Measurements from ENCODE around the gene SETD7. TPM values are rescaled to one million over a fixed set of nuclear protein-coding genes. Genes with fewer than 3 reads are reported as not detected.

Gene SETD7
- polyA plus RNA-seq, 3 donors: 12.7 to 13.0 (median 12.9) TPM

DNA sequence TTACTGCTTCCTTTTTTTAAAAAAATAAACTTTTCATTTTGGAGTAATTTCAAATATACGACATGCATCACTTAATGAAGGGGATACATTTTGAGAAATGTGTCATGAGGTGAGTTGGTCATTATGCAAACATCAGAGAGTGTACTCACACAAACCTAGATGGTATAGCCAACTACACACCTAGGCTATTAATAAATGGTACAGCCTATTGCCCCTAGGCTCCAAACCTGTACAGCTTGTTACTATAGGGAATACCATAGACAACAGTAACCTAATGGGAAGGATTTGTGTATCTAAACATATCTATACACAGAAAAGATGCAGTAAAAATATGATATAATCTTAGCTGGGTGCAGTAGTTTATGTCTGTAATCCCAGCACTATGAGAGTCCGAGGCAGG lies 29.1 kb downstream of the SETD7 start:
- DNase-seq (ENCODE audit: extremely low read depth in 1 of 11, low read depth in 9 of 11, low spot score in 4 of 11): no peak

DNA sequence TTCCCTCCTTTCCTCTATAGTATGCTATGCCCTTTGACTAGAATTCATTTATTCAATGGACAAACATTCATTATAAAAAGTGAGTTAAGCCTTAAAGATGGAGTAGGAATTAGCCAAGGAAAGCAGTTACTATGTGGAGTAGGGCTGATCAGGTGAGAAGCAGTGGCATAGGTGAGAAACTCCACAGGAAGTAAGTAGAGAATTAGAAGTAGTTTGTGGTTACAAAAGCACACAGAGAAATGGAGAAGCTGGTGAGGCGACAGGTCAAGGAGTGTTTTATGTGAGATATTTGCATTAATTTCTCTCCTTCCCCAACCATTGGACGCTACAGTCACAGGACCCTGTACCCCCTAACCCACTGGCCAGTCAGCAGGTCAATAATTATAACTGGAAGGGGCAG lies 30.6 kb downstream of the SETD7 start:
- DNase-seq (ENCODE audit: extremely low read depth in 1 of 11, low read depth in 9 of 11, low spot score in 4 of 11): no peak

DNA sequence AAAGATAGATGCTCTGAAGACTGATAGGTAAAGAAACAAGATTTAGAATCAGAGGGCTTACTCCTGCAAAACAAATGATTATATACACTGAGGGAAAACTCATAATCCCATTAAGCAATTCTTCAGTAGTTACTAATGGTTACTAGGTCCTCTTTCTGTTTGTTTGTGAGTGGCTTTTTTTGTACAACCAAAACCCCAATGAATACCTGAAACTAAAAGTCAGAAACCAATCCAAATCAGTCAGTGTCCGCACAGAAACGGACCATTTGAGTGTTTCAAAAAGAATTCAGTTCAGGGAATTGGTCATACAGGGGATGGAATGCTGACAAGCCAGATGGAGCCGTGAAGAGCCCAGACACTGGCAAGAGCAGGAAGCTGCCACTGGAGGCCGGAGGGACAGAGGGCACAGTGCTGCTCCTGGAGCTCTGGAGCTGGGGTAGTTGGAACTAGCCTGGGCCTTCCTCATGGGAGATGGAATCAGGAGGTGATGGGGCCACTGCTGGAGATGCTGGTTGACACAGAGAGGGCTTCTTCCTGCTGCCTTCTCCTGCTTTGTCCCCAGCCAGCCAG lies 31.9 kb downstream of the SETD7 start:
- DNase-seq (ENCODE audit: extremely low read depth in 1 of 11, low read depth in 9 of 11, low spot score in 4 of 11): no peak

DNA sequence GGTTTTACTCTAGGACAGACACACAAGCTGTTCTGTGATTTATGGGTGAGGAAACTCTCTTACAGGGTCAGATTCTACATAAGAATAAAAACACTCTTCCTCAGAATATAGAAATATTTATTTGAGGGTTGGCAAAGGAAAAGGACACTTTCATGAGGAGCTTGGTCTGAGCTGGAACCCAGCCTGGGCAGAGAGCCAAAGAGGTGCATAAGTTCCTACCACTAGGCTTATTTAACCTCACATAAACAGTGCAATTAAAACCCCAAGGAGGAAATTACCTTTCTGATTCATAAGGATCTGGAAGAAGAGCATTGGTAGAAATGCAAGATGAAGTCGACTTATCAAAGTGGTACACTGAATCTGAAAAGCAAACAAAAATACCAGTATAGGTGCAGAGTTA lies 32.9 kb downstream of the SETD7 start:
- no peak for DNase-seq (ENCODE audit: extremely low read depth in 1 of 11, low read depth in 9 of 11, low spot score in 4 of 11)

DNA sequence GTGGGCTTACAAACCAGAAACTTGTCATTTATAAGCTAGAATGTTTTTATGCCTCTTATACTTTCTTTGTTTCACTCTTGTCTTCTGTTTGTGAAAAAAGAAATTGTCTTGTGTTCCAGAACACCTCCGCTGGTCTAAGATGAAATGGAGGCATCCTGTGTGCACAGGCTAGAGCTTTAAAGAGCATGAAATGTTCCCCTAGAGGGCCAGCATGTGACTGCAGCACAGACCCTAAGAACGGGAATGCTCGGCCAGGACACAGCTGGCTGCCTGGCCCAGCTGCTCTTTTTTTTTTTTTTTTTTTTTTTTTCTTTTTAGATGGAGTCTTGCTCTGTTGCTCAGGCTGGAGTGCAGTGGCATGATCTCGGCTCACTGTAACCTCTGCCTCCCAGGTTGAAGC lies 33.6 kb downstream of the SETD7 start:
- DNase-seq (ENCODE audit: extremely low read depth in 1 of 11, low read depth in 9 of 11, low spot score in 4 of 11): no peak

DNA sequence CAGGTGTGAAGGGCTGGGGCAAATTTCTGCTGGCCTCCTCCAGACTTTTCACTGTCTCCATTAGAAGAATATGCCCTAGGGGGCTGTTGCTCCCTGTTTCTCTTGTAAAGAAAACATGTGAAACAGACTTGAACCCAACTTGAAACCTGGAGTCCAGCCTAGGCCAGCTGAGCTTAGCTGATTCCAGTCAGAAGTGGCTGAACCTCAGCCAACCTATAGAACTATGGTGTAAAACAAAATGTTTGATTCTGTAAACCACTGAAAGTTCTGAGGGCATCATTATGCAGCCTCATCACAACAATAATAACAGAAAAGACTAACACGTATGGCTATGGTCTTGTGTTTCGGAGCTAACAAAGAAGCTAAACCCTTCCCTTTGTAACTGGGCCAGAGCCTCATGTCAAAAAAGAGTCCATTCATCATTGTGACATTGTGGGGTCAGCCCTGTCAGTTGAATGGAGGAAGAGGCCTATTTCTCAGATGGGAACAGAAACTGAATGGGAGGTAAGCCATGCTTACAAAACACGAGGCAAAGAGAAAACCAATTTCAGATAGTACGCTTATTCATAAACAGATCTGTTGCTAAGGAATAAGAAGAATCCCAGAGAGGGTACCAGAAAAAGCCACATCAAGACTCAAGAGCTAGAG lies 34.1 kb downstream of the SETD7 start:
- DNase-seq (ENCODE audit: extremely low read depth in 1 of 11, low read depth in 9 of 11, low spot score in 4 of 11): no peak

DNA sequence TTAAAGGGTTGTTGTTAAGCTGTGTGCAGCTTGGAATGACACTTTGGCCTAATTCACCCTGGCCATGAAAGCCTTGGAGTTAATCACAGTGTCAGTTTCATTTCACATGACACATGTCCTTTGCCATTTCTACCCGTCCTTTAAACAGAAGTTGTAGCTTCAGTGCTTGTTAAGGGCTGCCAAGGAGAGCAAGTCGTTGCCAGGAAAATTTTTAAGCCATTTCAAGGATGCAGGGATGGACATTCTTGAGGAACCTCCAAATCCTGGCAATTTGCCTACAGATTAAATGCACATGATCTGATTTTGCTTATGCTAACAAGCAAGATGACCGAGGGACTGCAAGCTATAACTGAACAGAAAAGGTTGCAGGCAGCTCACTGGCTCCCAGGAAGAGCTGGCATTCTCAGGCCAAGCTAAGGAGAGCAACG lies 40.5 kb downstream of the SETD7 start:
- DNase-seq (ENCODE audit: extremely low read depth in 1 of 11, low read depth in 9 of 11, low spot score in 4 of 11): no peak

DNA sequence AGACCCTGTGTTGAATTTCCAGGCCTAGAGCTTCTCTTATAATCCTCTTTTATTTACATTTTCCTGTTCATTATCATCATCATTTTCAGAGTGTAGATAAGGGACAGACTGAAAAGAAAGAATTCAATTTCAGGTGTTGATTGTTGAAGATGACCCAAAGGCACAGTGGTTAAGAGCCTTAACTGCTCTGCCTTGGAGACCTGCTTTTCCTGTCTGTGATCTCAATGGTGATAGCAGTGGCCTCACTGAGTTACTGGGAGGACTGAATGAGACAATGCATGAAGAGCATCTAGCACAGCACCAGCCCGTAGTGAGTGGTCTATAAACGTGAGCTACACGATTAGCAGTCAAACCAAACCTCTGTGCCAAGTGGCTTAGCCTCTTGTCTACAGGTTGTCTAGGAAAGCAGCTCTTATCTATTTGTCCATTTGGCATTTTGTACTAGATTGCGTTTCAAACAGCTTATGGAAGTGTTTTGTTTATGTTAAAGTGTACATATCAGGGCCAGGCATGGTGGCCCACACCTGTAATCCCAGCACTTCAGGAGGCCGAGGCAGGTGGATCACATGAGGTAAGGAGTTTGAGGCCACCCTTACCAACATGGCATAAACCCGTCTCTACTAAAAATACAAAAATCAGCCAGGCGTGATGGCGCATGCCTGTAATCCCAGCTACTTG lies 41.5 kb downstream of the SETD7 start:
- no peak for DNase-seq (ENCODE audit: extremely low read depth in 1 of 11, low read depth in 9 of 11, low spot score in 4 of 11)

DNA sequence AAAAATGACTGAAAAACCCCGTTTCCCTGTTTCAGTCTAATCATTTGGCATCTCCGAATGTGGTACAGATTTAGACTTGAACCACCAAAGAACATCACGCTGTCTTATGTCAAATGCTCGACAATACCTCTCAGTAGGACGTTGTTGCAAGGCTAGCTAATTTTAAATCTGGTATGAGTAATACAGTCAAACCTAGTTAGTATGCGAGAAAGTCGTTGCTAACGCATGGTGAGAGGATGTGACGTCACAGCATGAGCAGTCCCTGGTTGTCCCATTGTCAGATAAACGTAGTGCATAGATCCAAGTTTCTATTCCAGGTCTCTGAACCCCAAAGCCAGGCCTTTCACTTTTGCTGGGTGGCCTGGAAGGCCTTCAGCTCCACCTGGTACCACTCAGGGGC lies 44.7 kb downstream of the SETD7 start:
- DNase-seq (ENCODE audit: extremely low read depth in 1 of 11, low read depth in 9 of 11, low spot score in 4 of 11): no peak

DNA sequence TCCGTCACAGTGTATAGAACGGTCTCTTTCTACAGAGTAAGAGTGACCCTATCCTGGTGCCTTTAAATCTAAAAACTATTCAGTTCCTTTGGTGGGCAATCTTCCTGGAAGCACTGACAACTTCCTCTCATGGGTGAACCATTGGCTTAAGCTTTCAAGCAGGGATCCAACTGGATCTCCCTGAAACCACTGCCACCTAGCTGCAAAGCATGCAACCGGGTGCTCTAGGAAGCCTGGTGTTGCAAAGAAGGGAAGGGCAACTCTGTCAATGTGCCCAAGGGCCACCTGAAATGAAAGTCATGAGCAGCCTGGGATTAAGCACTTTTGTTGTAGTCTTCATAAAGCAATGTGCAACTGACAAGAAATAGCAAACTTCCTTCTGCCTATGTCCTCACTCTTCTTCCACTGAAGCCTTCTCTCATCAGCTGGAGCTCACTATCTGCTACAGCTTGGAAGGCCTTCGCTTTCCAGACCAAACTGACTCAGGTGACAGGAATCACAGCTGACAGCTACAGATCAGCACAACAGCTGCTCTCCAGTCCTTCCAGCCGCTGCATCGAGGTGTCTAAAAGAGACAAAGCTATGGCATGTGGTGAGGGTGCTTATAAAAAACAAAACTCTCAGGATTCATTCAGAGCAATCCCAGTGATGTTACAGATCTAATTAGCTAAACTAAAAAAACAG lies 46.1 kb downstream of the SETD7 start:
- peak in 1 of 11 donors; percentile 29 for DNase-seq (ENCODE audit: extremely low read depth in 1 of 11, low read depth in 9 of 11, low spot score in 4 of 11)

DNA sequence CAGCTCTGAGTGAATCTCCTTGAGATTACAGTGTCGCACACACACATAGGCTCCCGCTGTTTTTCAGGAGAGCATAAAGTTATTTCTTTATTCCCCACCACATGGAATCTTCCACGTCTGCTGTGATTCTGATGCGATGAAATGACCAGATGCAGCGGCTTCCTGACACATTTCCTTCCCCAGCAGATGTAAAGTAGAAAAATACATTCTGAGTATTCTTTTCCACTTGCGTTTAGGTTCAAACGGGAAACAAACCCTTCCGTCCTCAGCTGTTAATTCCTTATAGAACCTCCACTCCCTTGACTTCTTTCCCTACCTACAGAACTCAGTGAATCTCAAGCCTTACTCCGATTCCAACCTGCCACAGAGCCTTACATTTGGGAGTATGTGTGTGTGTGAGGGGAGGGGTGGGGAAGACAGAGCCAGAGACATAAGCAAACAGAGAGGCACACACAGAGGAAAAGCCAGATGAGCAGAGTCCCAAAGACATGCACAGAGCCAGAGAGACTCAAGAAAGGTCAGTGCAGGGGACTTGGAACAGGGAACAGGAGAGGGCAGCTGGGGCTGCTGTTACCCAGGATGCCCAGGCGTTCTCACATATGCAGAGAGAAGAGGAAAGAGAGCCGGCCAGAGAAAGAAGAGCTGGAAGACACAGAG lies 47.3 kb downstream of the SETD7 start:
- no peak for DNase-seq (ENCODE audit: extremely low read depth in 1 of 11, low read depth in 9 of 11, low spot score in 4 of 11)

DNA sequence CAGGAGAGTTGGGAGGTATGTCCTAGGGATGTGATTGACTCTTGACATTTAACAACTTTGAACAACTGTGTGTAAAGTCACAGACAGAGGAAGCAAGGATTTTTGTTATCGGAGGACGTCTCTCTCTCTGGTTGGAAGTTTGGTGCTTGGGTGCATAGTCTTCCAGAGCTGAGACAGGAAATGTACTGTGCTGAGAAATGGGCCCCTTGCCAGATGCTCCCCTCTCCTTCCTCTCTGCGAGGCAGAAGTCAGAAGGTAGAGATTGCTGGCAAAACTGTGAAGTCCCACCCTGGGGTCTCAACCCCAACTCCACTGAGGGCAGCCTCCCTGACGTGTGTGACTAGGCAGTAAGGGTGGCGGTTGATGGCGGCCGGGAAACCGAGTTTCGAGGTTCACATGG lies 49.2 kb downstream of the SETD7 start:
- no peak for DNase-seq (ENCODE audit: extremely low read depth in 1 of 11, low read depth in 9 of 11, low spot score in 4 of 11)

DNA sequence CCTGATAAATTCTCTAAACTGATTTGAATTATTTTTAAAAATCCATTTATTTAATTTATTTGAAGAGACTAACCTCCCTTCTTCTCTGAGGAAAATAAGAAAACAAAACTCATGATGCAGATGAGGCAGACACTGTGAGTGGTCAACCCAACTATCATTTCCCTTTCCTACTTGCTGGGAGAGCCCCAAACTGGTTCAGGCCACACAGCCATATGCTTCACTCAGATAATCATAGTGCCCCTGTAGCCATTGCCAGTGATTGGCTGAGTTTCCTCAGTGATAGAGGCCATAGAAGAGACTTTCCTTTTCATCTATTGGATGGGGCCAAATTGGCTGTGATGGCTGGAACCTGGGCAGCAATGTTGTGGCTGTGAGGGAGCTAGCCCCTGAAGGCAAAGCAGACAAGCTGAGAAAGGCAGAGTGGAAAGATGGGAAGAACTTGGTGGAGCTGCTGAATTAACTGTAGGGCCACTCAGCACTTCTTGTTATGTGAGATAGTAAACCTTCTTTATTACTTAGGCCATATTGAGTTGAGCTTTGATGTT lies 52.3 kb downstream of the SETD7 start:
- no peak for DNase-seq (ENCODE audit: extremely low read depth in 1 of 11, low read depth in 9 of 11, low spot score in 4 of 11)

DNA sequence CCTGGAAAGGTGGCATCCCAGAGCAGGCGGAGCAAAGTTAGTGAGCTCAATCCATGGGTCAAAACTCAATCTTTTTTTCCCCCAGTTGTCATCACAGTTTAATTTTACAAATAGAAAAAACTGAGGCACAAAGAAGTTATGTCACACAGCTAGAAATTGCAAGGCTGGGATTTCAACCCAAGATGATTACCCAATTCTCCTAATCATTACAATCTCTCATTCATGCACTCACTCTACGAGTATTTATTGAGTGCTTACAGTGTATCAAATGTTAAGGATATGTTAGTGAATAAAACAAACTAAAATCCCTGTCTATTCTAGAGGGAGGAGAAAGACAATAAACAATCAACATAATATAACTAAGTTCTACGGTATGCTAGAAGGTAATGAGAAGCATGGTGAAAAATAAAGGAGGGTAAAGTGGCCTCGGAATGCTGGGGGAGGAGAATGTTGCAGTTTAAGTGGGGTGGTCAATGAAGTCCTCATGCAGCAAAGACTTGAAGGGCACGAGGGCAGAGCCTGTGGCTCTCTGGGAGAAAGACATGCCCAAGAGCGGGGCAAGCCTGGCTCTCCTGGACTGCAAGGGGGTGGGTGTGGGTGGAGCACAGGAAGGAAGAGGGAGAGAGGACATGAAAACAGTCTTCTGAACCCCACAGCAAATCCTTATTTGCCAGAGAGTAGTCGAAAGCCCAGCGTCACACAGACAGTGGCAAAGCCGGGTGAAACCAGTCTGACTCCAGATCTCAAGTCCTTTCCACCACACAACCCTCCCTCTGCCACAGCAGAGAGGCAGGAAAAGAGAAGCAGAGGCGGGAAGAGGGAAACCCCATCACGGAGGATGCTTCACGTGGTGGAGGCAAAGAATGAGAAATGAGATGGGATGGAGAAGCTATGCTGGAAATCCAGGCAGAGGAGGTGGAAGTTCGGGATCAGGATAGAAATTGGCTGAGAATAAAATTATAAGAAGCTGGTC lies 53.8 kb downstream of the SETD7 start:
- no peak for DNase-seq (ENCODE audit: extremely low read depth in 1 of 11, low read depth in 9 of 11, low spot score in 4 of 11)

DNA sequence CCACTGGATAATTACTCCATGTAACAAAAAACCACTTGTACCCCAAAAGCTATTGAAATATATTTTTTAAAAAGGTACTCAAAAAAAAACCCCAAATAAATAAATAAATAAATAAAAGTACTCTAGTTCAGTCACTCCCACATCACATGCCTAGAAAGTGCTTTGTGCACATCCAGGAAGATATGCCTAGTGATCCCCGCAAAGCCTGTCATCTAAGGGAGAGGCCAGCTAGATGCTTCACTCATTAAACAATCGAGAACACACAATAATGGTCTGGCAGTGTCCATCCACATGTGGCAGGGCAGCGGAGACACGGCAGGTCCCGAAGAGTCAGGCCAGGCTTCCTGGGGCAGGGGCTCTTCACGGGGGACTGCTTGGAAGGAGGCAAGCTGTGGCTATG lies 54.5 kb downstream of the SETD7 start:
- no peak for DNase-seq (ENCODE audit: extremely low read depth in 1 of 11, low read depth in 9 of 11, low spot score in 4 of 11)

DNA sequence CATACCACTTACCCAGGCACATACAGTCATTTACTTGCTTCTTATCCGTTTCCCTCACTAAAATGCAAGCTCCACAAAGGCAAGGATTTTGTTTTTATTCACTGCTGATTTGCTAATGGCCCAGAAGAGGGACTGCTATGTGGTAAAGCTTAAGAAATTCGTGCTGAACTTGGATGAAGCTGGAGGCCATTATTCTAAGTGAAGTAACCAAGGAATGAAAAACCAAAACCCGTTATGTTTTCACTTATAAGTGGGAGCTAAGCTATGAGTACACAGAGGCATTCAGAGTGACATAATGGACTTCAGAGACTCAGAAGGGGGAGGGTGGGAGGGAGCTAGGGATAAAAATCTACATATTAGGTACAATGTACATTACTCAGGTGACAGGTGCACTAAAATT lies 54.9 kb downstream of the SETD7 start:
- no peak for DNase-seq (ENCODE audit: extremely low read depth in 1 of 11, low read depth in 9 of 11, low spot score in 4 of 11)

DNA sequence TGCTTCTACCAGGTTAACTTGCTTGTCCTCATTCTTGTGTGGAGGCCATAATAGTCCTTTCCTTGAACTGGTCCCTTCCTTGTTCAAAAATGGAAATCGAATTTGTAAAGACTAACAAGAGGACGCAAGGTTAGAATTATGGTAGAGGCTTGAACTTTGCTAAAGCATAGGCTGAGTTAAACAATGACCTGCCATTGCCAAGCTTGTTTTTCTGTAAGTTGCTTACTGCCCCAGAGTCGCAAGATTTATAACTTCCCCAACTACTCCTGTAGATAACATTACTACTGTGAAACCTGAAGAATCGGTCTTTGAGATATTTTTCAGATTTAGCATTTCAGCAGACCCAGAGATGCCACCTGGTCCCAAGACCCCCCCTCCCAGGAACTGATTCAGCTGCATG lies 56.8 kb downstream of the SETD7 start:
- peak in 1 of 11 donors; percentile 31 for DNase-seq (ENCODE audit: extremely low read depth in 1 of 11, low read depth in 9 of 11, low spot score in 4 of 11)

DNA sequence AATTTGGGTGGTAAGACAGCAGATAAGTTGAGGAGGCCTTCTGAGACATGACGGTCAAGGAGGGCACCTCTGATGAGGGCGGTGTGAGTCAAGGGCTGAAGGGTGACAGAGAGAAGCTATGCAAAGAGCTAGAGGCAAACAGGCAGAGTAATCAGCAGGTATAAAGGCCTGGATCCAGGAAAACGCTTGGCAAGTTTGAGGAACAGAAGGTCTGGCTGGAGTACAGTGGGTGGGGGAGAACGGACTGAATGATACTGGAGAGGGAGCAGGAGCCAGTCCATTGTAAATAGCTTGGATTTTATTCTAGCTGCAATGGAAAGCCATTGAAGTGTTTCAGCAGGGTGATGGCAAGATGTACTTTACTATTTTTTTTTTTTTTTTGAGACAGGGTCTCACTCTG lies 62.8 kb downstream of the SETD7 start:
- no peak for DNase-seq (ENCODE audit: extremely low read depth in 1 of 11, low read depth in 9 of 11, low spot score in 4 of 11)

All from renal cortex interstitium (tissue), 11 donors.